Esophagus (tissue), 2 donors: ENCODE data around the gene DDX23. TPM values are rescaled to one million over a fixed set of nuclear protein-coding genes. Genes with fewer than 3 reads are reported as not detected.

Experiments
- H3K27ac ChIP-seq, 2 donors: one replicate each; pipeline ENCODE4 v1.5.1; 2013; ENCODE audit warnings: low read depth in 2 of 2, mild to moderate bottlenecking in 2 of 2, inconsistent platforms in 1 of 2, low read length in 1 of 2, moderate library complexity in 1 of 2
- H3K27me3 ChIP-seq, 2 donors: one replicate each; pipeline ENCODE4 v1.6.1; 2013; ENCODE audit warnings: low read length in 2 of 2, control low read depth in 1 of 2, mild to moderate bottlenecking in 1 of 2; ENCODE audit not compliant: insufficient read depth in 2 of 2, control insufficient read depth in 1 of 2
- H3K36me3 ChIP-seq, 2 donors: one replicate each; pipeline ENCODE4 v1.6.1; 2013; ENCODE audit warnings: low read length in 1 of 2; ENCODE audit not compliant: control insufficient read depth in 2 of 2, insufficient read depth in 2 of 2
- H3K4me1 ChIP-seq, 2 donors: one replicate each; pipeline ENCODE4 v1.6.1; 2013; ENCODE audit warnings: low read length in 1 of 2; ENCODE audit not compliant: control insufficient read depth in 2 of 2, insufficient read depth in 2 of 2
- H3K4me3 ChIP-seq, 2 donors: one replicate each; pipeline ENCODE4 v1.5.1; 2013; ENCODE audit warnings: low read length in 2 of 2, mild to moderate bottlenecking in 2 of 2, low read depth in 1 of 2, moderate library complexity in 1 of 2
- H3K9me3 ChIP-seq, 2 donors: one replicate each; pipeline ENCODE4 v1.6.1; 2013; ENCODE audit warnings: mild to moderate bottlenecking in 2 of 2, low read depth in 1 of 2, low read length in 1 of 2, moderate library complexity in 1 of 2; ENCODE audit not compliant: control insufficient read depth in 2 of 2, insufficient read depth in 1 of 2
- WGBS, 2 donors: extraction: QIAGEN DNeasy Blood & Tissue Kit; methylation state at CpG; one replicate each; pipeline ENCODE4 v1.1.7; 2013; 5-methylcytosine and 5-hydroxymethylcytosine counted together
- polyA plus RNA-seq, 2 donors: library from polyadenylated mRNA; stranded (reverse); fragments of 200-250 nt; gene quantifications; one replicate each; pipeline ENCODE4 v1.2.3, GENCODE V29; 2013
- donor health status: healthy with polysubstance abuse.
- donor health status: Bipolar disorder and iron deficiency.

Gene DDX23
- polyA plus RNA-seq, 2 donors = 26.2 to 37.5 TPM

- no peak overlapping the region for H3K27ac ChIP-seq
- no peaks in the 10 kb centered on the region for H3K9me3 ChIP-seq
- peaks cover 3 to 17% of the 10 kb centered on the region in 2 donors for H3K4me1 ChIP-seq
- H3K27me3 ChIP-seq = no peaks in the 10 kb centered on the region
- WGBS, 2 donors = 19 to 20% methylated on average over 34 to 37 of the region's 37 CpGs
- peak overlapping the region; percentile 63 to 75 for H3K4me3 ChIP-seq
- H3K36me3 ChIP-seq = peaks cover 2 to 5% of the 10 kb centered on the region in 2 donors
These were observed 33.0 kb downstream of the DDX23 start for GRCh38 chr12:48818831-48819590.

GRCh38 chr12:48817873-48818830 lies 33.8 kb downstream of the DDX23 start, which contains the start of gene CACNB3:
CACNB3 (plus strand) TSS chr12:48818496; CDS start chr12:48818930, 434 bp downstream.
- Histone ChIP-seq H3K27me3 (no peaks in the 10 kb centered on the region), H3K4me3 (peak within 1 kb of the TSS; percentile 63 to 75), H3K36me3 (peaks cover 0 to under 1% of the 10 kb centered on the region in 2 donors), H3K4me1 (peaks cover 3 to 17% of the 10 kb centered on the region in 2 donors), H3K27ac (no peak within 1 kb of the TSS), H3K9me3 (no peaks in the 10 kb centered on the region)
- WGBS, 2 donors = 0% methylated on average over 53 to 79 of the region's 79 CpGs

GRCh38 chr12:48816143-48816854 lies 35.7 kb downstream of the DDX23 start:
- Histone ChIP-seq H3K27me3 (no peaks in the 10 kb centered on the region), H3K4me3 (peak overlapping the region in 1 of 2 donors; percentile 69), H3K9me3 (no peaks in the 10 kb centered on the region), H3K36me3 (no peaks in the 10 kb centered on the region), H3K4me1 (peaks cover 3 to 15% of the 10 kb centered on the region in 2 donors), H3K27ac (peak overlapping the region; percentile 90 to 92)
- WGBS, 2 donors = 85 to 86% methylated on average over 3 of the region's 3 CpGs

GRCh38 chr12:48815126-48816110 lies 36.5 kb downstream of the DDX23 start:
- no peaks in the 10 kb centered on the region for H3K9me3 ChIP-seq
- WGBS, 2 donors = 1% methylated on average over 51 to 54 of the region's 54 CpGs
- H3K27me3 ChIP-seq = no peaks in the 10 kb centered on the region
- peak overlapping the region; percentile 90 to 92 for H3K27ac ChIP-seq
- peaks cover 3 to 18% of the 10 kb centered on the region in 2 donors for H3K4me1 ChIP-seq
- peak overlapping the region; percentile 69 to 83 for H3K4me3 ChIP-seq
- no peaks in the 10 kb centered on the region for H3K36me3 ChIP-seq

GRCh38 chr12:48814262-48815125 lies 37.5 kb downstream of the DDX23 start:
- H3K4me1 ChIP-seq = peaks cover 3 to 18% of the 10 kb centered on the region in 2 donors

GRCh38 chr12:48813465-48814261 lies 38.3 kb downstream of the DDX23 start:
- Histone ChIP-seq H3K27me3 (no peaks in the 10 kb centered on the region), H3K36me3 (no peaks in the 10 kb centered on the region), H3K4me1 (peaks cover 0 to 16% of the 10 kb centered on the region in 2 donors), H3K4me3 (peak overlapping the region; percentile 69 to 83), H3K9me3 (no peaks in the 10 kb centered on the region), H3K27ac (peak overlapping the region; percentile 90 to 92)
- WGBS, 2 donors = 28 to 35% methylated on average over 18 of the region's 18 CpGs

More at GRCh38 chr12:48814262-48815125, 37.5 kb downstream of the DDX23 start:
- Histone ChIP-seq H3K4me3 (peak overlapping the region; percentile 69 to 83), H3K27ac (peak overlapping the region; percentile 90 to 92), H3K27me3 (no peaks in the 10 kb centered on the region), H3K9me3 (no peaks in the 10 kb centered on the region), H3K36me3 (no peaks in the 10 kb centered on the region)
- 0 to 1% methylated on average over 64 to 70 of the region's 70 CpGs for WGBS, 2 donors

- peaks cover 0 to 10% of the 10 kb centered on the region in 2 donors for H3K4me1 ChIP-seq
- WGBS, 2 donors = 27 to 56% methylated on average over 2 of the region's 2 CpGs
- H3K9me3 ChIP-seq = no peaks in the 10 kb centered on the region
- no peak overlapping the region for H3K4me3 ChIP-seq
- no peaks in the 10 kb centered on the region for H3K36me3 ChIP-seq
- no peak overlapping the region for H3K27ac ChIP-seq
- H3K27me3 ChIP-seq = no peaks in the 10 kb centered on the region
These were observed 39.6 kb downstream of the DDX23 start for GRCh38 chr12:48812389-48812788.
